Prostate gland (tissue), 2 donors: ENCODE data around the gene STK16.

ENCODE experiments used
- CTCF ChIP-seq, 4 experiments: fragments of 200-600 bp in 2 of 4; fragments of 450-650 bp in 2 of 4; sonication (generic) in 2 of 4; IDR thresholded peaks; 1 replicate in 3 of 4; 2 replicates in 1 of 4; pipeline ENCODE4 v1.5.1; 2016 to 2019; ENCODE audit warnings: antibody characterized with exemption in 4 of 4, mild to moderate bottlenecking in 2 of 4, moderate library complexity in 2 of 4
- POLR2A ChIP-seq: fragments of 450-650 bp; IDR thresholded peaks from one replicate; pipeline ENCODE4 v1.6.1; 2016; ENCODE audit warnings: antibody characterized with exemption, mild to moderate bottlenecking

DNA sequence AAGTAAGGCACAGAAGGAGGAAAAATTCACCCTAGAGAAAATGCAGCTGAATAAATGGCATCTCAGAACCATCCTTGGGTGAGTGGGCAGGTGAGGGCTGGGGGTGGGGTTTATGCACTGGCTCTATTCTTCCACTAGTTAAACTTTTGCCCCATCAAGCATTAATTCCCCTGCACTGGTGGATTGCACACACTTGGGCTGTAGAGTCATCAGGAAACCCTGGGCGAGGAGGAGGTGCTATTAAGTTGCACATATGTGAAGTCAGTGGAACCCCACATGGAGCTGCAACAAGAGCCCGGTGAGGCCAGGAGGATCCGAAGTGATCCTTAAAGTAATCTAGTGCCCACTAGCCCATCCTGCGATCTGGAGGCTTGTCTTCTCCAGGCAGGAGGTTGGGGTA lies 27.1 kb downstream of the STK16 start:
- TF ChIP-seq POLR2A (no peak), CTCF (IDR thresholded peaks at IDR 0.05) (no peak)
